Vagina (tissue), 2 donors: ENCODE results near the gene TMEM203. TPM values are rescaled to one million over a fixed set of nuclear protein-coding genes. Genes with fewer than 3 reads are reported as not detected.

Source experiments
- DNase-seq, 2 donors: peaks; one replicate each; pipeline ENCODE4 v3.0.0-alpha.2; 2017; ENCODE audit errors: extremely low spot score in 2 of 2
- H3K27ac ChIP-seq: fragments of 200-600 bp; sonication (generic); one replicate; pipeline ENCODE4 v1.5.1; 2019
- H3K27me3 ChIP-seq: fragments of 200-600 bp; sonication (generic); one replicate; pipeline ENCODE4 v1.5.1; 2019
- H3K36me3 ChIP-seq, 2 donors: fragments of 200-600 bp; sonication (generic); one replicate each; pipeline ENCODE4 v1.5.1; 2017 to 2019
- H3K4me1 ChIP-seq: fragments of 200-600 bp; sonication (generic); one replicate; pipeline ENCODE4 v1.5.1; 2019
- H3K4me3 ChIP-seq, 2 donors: fragments of 200-600 bp; sonication (generic); 1 replicate in 1 of 2; 2 replicates in 1 of 2; pipeline ENCODE4 v1.5.1; 2016 to 2019
- H3K9me3 ChIP-seq: fragments of 200-600 bp; sonication (generic); one replicate; pipeline ENCODE4 v1.5.1; 2019
- POLR2A ChIP-seq, 2 donors: fragments of 450-650 bp; IDR thresholded peaks; one replicate each; pipeline ENCODE4 v1.6.1; 2017; ENCODE audit warnings: antibody characterized with exemption in 2 of 2, mild to moderate bottlenecking in 2 of 2, moderate library complexity in 2 of 2
- POLR2AphosphoS5 ChIP-seq, 2 donors: sonication (generic); formaldehyde crosslinking; IDR thresholded peaks; one replicate each; pipeline ENCODE4 v1.9.0; 2017; ENCODE audit warnings: antibody characterized with exemption in 2 of 2, mild to moderate bottlenecking in 2 of 2, low read depth in 1 of 2; ENCODE audit not compliant: insufficient read depth in 1 of 2
- intact Hi-C: fragments of 100-400 bp; cut with DNase I; formaldehyde crosslinking; loops from one replicate; pipeline ENCODE4 v1.15.1; 2023
- microRNA-seq: library from miRNA; unstranded; fragments of <30 nt; microRNA quantifications from one replicate; pipeline ENCODE4, GENCODE V29; 2017; ENCODE audit warnings: borderline number of aligned reads, borderline replicate concordance
- small RNA-seq: library from RNA; depleted of rRNA; stranded (forward); fragments of <200 nt; gene quantifications from one replicate; pipeline ENCODE3, GENCODE V24; 2016
- total RNA-seq: library from RNA; depleted of rRNA; stranded (reverse); fragments of >200 nt; gene quantifications from one replicate; pipeline ENCODE4 v1.2.3, GENCODE V29; 2016
- TF ChIP-seq, protein P1 (sequence below), 3 experiments: fragments of 450-650 bp in 2 of 3; fragments of 200-600 bp in 1 of 3; sonication (generic) in 1 of 3; IDR thresholded peaks; one replicate each; pipeline ENCODE4 v1.5.1; 2017 to 2019; ENCODE audit warnings: antibody characterized with exemption in 3 of 3, mild to moderate bottlenecking in 2 of 3, moderate library complexity in 2 of 3

TMEM203 gene
- total RNA-seq, 1 donor from 2014 or later: 24.6 TPM

DNA sequence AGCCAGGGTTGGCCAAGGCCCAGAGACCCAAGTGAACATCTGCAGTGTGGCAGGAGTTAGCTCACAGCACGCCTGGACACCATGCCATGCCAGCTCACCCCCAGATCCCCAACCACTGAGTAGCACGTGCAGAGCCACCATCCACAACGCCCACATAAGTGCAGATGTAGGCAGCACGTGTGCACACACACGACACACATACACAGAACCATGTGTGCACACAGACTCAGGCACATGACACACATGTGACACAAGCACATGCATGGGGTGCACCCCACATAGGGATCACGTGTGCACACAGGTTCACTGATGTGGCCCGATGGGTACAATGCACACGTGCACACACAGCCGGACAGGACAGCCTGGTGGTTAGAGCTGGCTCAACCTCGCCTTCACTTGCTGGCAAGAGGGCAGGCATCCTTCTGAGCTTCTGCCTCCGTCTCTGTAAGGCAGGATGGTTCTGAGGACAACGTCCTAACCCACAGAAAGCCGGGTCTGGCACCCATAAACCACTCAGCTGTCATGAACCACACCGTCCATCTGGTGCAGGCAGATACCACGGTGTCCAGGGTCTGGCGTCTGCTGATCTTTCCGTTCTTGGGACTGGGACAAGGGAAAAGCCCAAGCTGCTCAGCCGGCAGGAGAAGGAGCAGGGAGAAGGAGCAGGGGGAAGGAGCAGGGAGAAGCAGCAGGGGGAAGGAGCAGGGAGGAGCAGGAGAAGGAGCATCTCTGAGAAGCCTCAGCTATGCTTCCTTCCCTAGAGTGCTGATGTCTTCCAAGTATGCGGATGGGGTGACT is 47.6 kb downstream of the TMEM203 start:
- Histone ChIP-seq H3K4me1 (peaks cover 29% of the 10 kb centered on the region), H3K27ac (no peak overlapping the region), H3K9me3 (no peaks in the 10 kb centered on the region), H3K4me3 (no peak overlapping the region), H3K36me3 (no peaks in the 10 kb centered on the region), H3K27me3 (peaks cover 17% of the 10 kb centered on the region)
- DNase-seq: no peak
- TF ChIP-seq POLR2A (IDR thresholded peaks at IDR 0.05): no peak
- TF ChIP-seq POLR2AphosphoS5 (IDR thresholded peaks at IDR 0.05; ENCODE audit: insufficient read depth in 1 of 2, low read depth in 1 of 2): no peak
- TF ChIP-seq, protein P1, sequence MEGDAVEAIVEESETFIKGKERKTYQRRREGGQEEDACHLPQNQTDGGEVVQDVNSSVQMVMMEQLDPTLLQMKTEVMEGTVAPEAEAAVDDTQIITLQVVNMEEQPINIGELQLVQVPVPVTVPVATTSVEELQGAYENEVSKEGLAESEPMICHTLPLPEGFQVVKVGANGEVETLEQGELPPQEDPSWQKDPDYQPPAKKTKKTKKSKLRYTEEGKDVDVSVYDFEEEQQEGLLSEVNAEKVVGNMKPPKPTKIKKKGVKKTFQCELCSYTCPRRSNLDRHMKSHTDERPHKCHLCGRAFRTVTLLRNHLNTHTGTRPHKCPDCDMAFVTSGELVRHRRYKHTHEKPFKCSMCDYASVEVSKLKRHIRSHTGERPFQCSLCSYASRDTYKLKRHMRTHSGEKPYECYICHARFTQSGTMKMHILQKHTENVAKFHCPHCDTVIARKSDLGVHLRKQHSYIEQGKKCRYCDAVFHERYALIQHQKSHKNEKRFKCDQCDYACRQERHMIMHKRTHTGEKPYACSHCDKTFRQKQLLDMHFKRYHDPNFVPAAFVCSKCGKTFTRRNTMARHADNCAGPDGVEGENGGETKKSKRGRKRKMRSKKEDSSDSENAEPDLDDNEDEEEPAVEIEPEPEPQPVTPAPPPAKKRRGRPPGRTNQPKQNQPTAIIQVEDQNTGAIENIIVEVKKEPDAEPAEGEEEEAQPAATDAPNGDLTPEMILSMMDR (IDR thresholded peaks at IDR 0.05): no peak
- intact Hi-C loops: no loop called here

DNA sequence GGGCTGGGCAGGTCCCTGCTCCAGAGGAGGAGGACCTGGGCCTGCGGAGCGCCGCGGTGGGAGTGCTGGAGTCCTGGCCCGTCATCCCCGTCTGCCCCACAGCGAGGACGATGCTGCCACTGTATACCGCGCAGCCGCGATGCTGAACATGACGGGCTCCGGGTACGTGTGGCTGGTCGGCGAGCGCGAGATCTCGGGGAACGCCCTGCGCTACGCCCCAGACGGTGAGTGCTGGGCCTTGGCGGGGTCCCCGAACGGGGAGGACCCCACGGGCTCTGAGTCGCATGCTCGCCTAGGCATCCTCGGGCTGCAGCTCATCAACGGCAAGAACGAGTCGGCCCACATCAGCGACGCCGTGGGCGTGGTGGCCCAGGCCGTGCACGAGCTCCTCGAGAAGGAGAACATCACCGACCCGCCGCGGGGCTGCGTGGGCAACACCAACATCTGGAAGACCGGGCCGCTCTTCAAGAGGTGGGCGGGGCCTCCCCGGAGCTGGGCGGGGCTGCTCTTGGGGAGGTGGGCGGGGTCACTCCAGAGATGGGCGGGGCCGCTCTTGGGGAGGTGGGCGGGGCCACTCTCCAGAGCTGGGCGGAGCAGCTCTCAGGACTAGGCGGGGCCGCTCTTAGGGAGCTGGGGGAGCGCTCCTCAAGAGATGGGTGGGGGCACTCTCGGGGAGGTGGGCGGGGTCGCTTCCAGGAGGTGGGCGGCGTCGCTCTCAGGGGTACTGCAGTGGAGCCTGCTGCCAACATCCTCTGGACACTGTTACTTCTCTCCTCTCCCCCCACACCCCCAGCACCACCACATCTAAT is 48.7 kb downstream of the TMEM203 start:
- H3K27ac ChIP-seq: no peak overlapping the region

More for the DNA sequence above, 48.7 kb downstream of the TMEM203 start:
- no peak for TF ChIP-seq POLR2A (IDR thresholded peaks at IDR 0.05)
- TF ChIP-seq POLR2AphosphoS5 (IDR thresholded peaks at IDR 0.05; ENCODE audit: insufficient read depth in 1 of 2, low read depth in 1 of 2): no peak
- TF ChIP-seq, protein P1 (IDR thresholded peaks at IDR 0.05): no peak
- no peak for DNase-seq
- no peaks in the 10 kb centered on the region for H3K9me3 ChIP-seq
- H3K27me3 ChIP-seq: peaks cover 9% of the 10 kb centered on the region
- H3K36me3 ChIP-seq: no peaks in the 10 kb centered on the region
- intact Hi-C loops: no loop called here
- peak overlapping the region in 1 of 2 donors; percentile 3 for H3K4me3 ChIP-seq
- peaks cover 19% of the 10 kb centered on the region for H3K4me1 ChIP-seq

Small RNA genes within 50 kb of the gene (microRNA-seq; reads per million reads assigned to microRNA genes)
- gene MIR3621: not detected

Small RNA genes within 50 kb of the gene (small RNA-seq; reads per million reads assigned to genes)
- gene MIR3621: not detected

Other genes starting within 250 kb of the TMEM203 start
- gene PTGDS, start 228.1 kb downstream of the TMEM203 start, total RNA-seq: 301 TPM
- 2.0 TPM for gene LCNL1, start 222.7 kb downstream of the TMEM203 start, total RNA-seq
- gene PAXX, start 213.2 kb downstream of the TMEM203 start, total RNA-seq: 62.9 TPM
- 23.6 TPM for gene CLIC3, start 209.1 kb downstream of the TMEM203 start, total RNA-seq
- gene ABCA2, start 177.4 kb downstream of the TMEM203 start, total RNA-seq: 44.0 TPM
- not detected for gene FUT7, start 173.6 kb downstream of the TMEM203 start, total RNA-seq
- 67.5 TPM for gene NPDC1, start 159.5 kb downstream of the TMEM203 start, total RNA-seq
- 4.9 TPM for gene ENTPD2, start 151.6 kb downstream of the TMEM203 start, total RNA-seq
- 2.7 TPM for gene SAPCD2, start 135.1 kb downstream of the TMEM203 start, total RNA-seq
- gene UAP1L1, start 128.1 kb downstream of the TMEM203 start, total RNA-seq: 13.3 TPM
- gene MAN1B1, start 118.7 kb downstream of the TMEM203 start, total RNA-seq: 34.1 TPM
- 152 TPM for gene DPP7, start 90.9 kb downstream of the TMEM203 start, total RNA-seq
- 0.74 TPM for gene GRIN1, start 66.5 kb downstream of the TMEM203 start, total RNA-seq
- gene LRRC26, start 35.6 kb downstream of the TMEM203 start, total RNA-seq: not detected
- not detected for gene TMEM210, start 33.6 kb downstream of the TMEM203 start, total RNA-seq
- 30.0 TPM for gene ANAPC2, start 17.1 kb downstream of the TMEM203 start, total RNA-seq
- gene SSNA1, start 17.0 kb downstream of the TMEM203 start, total RNA-seq: 49.8 TPM
- 6.9 TPM for gene TPRN, start 4.9 kb downstream of the TMEM203 start, total RNA-seq
- 12.0 TPM for gene NDOR1, start 52 bp upstream of the TMEM203 start, total RNA-seq
- 0.98 TPM for gene RNF208, start 16.6 kb upstream of the TMEM203 start, total RNA-seq
- gene CYSRT1, start 19.5 kb upstream of the TMEM203 start, total RNA-seq: 24.3 TPM
- 0.74 TPM for gene RNF224, start 21.9 kb upstream of the TMEM203 start, total RNA-seq
- not detected for gene SLC34A3, start 25.3 kb upstream of the TMEM203 start, total RNA-seq
- gene TUBB4B, start 35.6 kb upstream of the TMEM203 start, total RNA-seq: 312 TPM
- gene STPG3, start 45.6 kb upstream of the TMEM203 start, total RNA-seq: not detected
- 44.0 TPM for gene NELFB, start 49.7 kb upstream of the TMEM203 start, total RNA-seq
- 13.0 TPM for gene TOR4A, start 72.1 kb upstream of the TMEM203 start, total RNA-seq
- 29.5 TPM for gene NRARP, start 96.6 kb upstream of the TMEM203 start, total RNA-seq
- gene EXD3, start 217.5 kb upstream of the TMEM203 start, total RNA-seq: 35.6 TPM
- gene NOXA1, start 217.7 kb upstream of the TMEM203 start, total RNA-seq: 2.9 TPM
- not detected for gene ENTPD8, start 235.7 kb upstream of the TMEM203 start, total RNA-seq